Breast epithelium (tissue), 4 donors: Measurements from ENCODE around the gene AGO3. TPM values are rescaled to one million over a fixed set of nuclear protein-coding genes. Genes with fewer than 3 reads are reported as not detected.
"Not testable (repeated sequence)": the region's sequence is repeated elsewhere in the genome, so short reads cannot be mapped to it uniquely, and the experiment has no call there.

ENCODE experiments used
- DNase-seq, 2 donors: peaks; one replicate each; pipeline ENCODE4 v3.0.0-alpha.2; 2019; ENCODE audit warnings: low spot score in 2 of 2
- H3K27ac ChIP-seq, 2 donors: fragments of 200-600 bp; sonication (generic) in 1 of 2; one replicate each; pipeline ENCODE4 v1.5.1; 2016 to 2019; ENCODE audit warnings: mild to moderate bottlenecking in 1 of 2
- H3K27me3 ChIP-seq, 2 donors: fragments of 200-600 bp; sonication (generic) in 1 of 2; one replicate each; pipeline versions ENCODE4 v1.5.1 to v1.6.0; 2017 to 2019; ENCODE audit warnings: control low read depth in 1 of 2, mild to moderate bottlenecking in 1 of 2
- H3K36me3 ChIP-seq: fragments of 200-600 bp; one replicate; pipeline ENCODE4 v1.5.1; 2019
- H3K4me1 ChIP-seq, 2 donors: fragments of 200-600 bp; sonication (generic); one replicate each; pipeline ENCODE4 v1.5.1; 2016 to 2019; ENCODE audit warnings: control low read depth in 1 of 2
- H3K4me3 ChIP-seq, 3 donors: fragments of 200-600 bp; sonication (generic); 1 replicate in 2 of 3; 2 replicates in 1 of 3; pipeline ENCODE4 v1.5.1; 2016 to 2019; ENCODE audit warnings: mild to moderate bottlenecking in 3 of 3, moderate library complexity in 2 of 3
- H3K9me3 ChIP-seq, 2 donors: fragments of 200-600 bp; sonication (generic) in 1 of 2; one replicate each; pipeline ENCODE4 v1.5.1; 2016 to 2019; ENCODE audit warnings: control low read depth in 1 of 2
- CTCF ChIP-seq, 3 donors: fragments of 450-650 bp; IDR thresholded peaks; one replicate each; pipeline ENCODE4 v1.5.1; 2016 to 2017; ENCODE audit warnings: antibody characterized with exemption in 3 of 3, mild to moderate bottlenecking in 3 of 3, moderate library complexity in 3 of 3
- POLR2A ChIP-seq: fragments of 450-650 bp; IDR thresholded peaks from one replicate; pipeline ENCODE4 v1.6.1; 2016; ENCODE audit warnings: antibody characterized with exemption, mild to moderate bottlenecking, moderate library complexity
- POLR2AphosphoS5 ChIP-seq, 3 donors: sonication (generic); formaldehyde crosslinking; IDR thresholded peaks; one replicate each; pipeline ENCODE4 v1.6.1; 2017; ENCODE audit warnings: antibody characterized with exemption in 3 of 3
- intact Hi-C: fragments of 100-400 bp; cut with DNase I; formaldehyde crosslinking; loops from one replicate; pipeline ENCODE4 v1.15.1; 2023; ENCODE audit warnings: low total_unique reads
- total RNA-seq, 3 donors: library from RNA; depleted of rRNA; stranded (reverse); fragments of >200 nt; gene quantifications; one replicate each; pipeline ENCODE4 v1.1.0, GENCODE V29; 2016

Gene AGO3
- total RNA-seq, 3 donors from 2014 or later: 28.2 TPM

DNA sequence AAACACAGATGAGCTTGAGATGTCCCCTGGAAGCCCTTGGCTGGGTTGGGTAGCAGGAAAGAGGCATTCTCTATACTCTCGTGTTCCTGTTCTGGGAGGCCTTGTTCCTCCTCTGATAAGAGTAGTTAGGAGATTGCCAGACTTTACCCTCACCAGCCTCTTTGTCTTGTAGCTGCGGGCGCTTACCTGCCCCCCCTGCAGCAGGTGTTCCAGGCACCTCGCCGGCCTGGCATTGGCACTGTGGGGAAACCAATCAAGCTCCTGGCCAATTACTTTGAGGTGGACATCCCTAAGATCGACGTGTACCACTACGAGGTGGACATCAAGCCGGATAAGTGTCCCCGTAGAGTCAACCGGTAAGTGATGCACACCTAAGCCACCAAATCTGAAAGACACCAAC is 42.6 kb upstream of the AGO3 start:
- intact Hi-C loops: no loop called here
- Histone ChIP-seq H3K36me3 (no peaks in the 10 kb centered on the region), H3K4me3 (no peak overlapping the region), H3K4me1 (peaks cover 0 to 7% of the 10 kb centered on the region in 2 donors), H3K27ac (no peak overlapping the region), H3K9me3 (no peaks in the 10 kb centered on the region), H3K27me3 (no peaks in the 10 kb centered on the region)
- DNase-seq: no peak
- TF ChIP-seq POLR2AphosphoS5 (IDR thresholded peaks at IDR 0.05) (no peak), POLR2A (no peak), CTCF (IDR thresholded peaks at IDR 0.05) (no peak)

DNA sequence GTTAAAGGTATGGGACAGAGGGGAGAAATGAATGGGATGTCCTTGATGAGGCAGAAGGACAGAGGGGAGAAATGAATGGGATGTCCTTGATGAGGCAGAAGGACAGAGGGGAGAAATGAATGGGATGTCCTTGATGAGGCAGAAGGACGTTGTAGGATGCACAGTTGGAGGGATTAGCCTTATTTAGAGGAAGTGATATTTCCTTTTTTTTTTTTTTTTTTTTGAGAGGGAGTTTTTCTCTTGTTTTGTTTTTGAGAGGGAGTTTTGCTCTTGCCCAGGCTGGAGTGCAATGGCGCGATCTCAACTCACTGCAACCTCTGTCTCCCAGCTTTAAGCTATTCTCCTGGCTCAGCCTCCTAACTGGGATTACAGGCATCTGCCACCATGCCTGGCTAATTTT is 41.9 kb upstream of the AGO3 start:
- H3K27ac ChIP-seq, H3K9me3 ChIP-seq, H3K36me3 ChIP-seq, H3K4me1 ChIP-seq, DNase-seq, H3K4me3 ChIP-seq, H3K27me3 ChIP-seq, intact Hi-C loops: not testable (repeated sequence)

- TF ChIP-seq POLR2AphosphoS5 (IDR thresholded peaks at IDR 0.05) (no peak), POLR2A (no peak), CTCF (IDR thresholded peaks at IDR 0.05) (no peak)
Observed at GRCh38 chr1:35893051-35893879, 37.6 kb upstream of the AGO3 start.

GRCh38 chr1:35894183-35894582 is 36.7 kb upstream of the AGO3 start:
- no peak for DNase-seq
- H3K4me3 ChIP-seq: no peak overlapping the region
- intact Hi-C loops: no loop called here

More at GRCh38 chr1:35893051-35893879, 37.6 kb upstream of the AGO3 start:
- intact Hi-C loops: no loop called here
- Histone ChIP-seq H3K27me3 (no peaks in the 10 kb centered on the region), H3K9me3 (no peaks in the 10 kb centered on the region), H3K4me1 (no peaks in the 10 kb centered on the region), H3K27ac (no peak overlapping the region), H3K36me3 (no peaks in the 10 kb centered on the region), H3K4me3 (no peak overlapping the region)
- DNase-seq: no peak

GRCh38 chr1:35894656-35895055 is 36.2 kb upstream of the AGO3 start:
- Histone ChIP-seq H3K9me3 (no peaks in the 10 kb centered on the region), H3K27me3 (no peaks in the 10 kb centered on the region), H3K4me1 (no peaks in the 10 kb centered on the region), H3K36me3 (peaks cover 6% of the 10 kb centered on the region), H3K27ac (no peak overlapping the region), H3K4me3 (no peak overlapping the region)
- DNase-seq: no peak
- TF ChIP-seq POLR2A: no peak
- TF ChIP-seq POLR2AphosphoS5 (IDR thresholded peaks at IDR 0.05): no peak
- TF ChIP-seq CTCF (IDR thresholded peaks at IDR 0.05): no peak
- intact Hi-C loops: no loop called here

More at GRCh38 chr1:35894183-35894582, 36.7 kb upstream of the AGO3 start:
- Histone ChIP-seq H3K36me3 (peaks cover 6% of the 10 kb centered on the region), H3K27ac (no peak overlapping the region), H3K4me1 (no peaks in the 10 kb centered on the region), H3K27me3 (no peaks in the 10 kb centered on the region), H3K9me3 (no peaks in the 10 kb centered on the region)
- TF ChIP-seq POLR2A (no peak), CTCF (IDR thresholded peaks at IDR 0.05) (no peak), POLR2AphosphoS5 (IDR thresholded peaks at IDR 0.05) (no peak)
